Activated naive CD4-positive, alpha-beta T cell treated with anti-CD3 and anti-CD28 coated beads, Interleukin-2, amount 10 ng/mL, durations not matched to agents 7 days and 5 days (primary cell): ENCODE measurements around the gene POLR2J.
"Not testable (repeated sequence)": the region's sequence is repeated elsewhere in the genome, so short reads cannot be mapped to it uniquely, and the experiment has no call there.

Experiments used
- CTCF ChIA-PET: fragments of 350-600 bp; sonication (Branson Sonifier 250); formaldehyde crosslinking; loops from one replicate; lab custom pipeline; 2021; ENCODE audit warnings: antibody characterized with exemption; lab: Charles Lee
- DNase-seq: peaks from one replicate; pipeline ENCODE4 v3.0.0-alpha.2; 2020
- H3K27ac Mint-ChIP-seq: one replicate; pipeline ENCODE4 v1.8.0; 2021; ENCODE audit warnings: mild to moderate bottlenecking, moderate library complexity, mixed read lengths
- H3K27me3 Mint-ChIP-seq: one replicate; pipeline ENCODE4 v1.8.0; 2021; ENCODE audit warnings: mild to moderate bottlenecking, mixed read lengths
- H3K36me3 Mint-ChIP-seq: one replicate; pipeline ENCODE4 v1.8.0; 2021; ENCODE audit warnings: mixed read lengths
- H3K4me1 Mint-ChIP-seq: one replicate; pipeline ENCODE4 v1.8.0; 2021; ENCODE audit warnings: mixed read lengths
- H3K4me3 Mint-ChIP-seq: one replicate; pipeline ENCODE4 v1.8.0; 2021; ENCODE audit warnings: mild to moderate bottlenecking, moderate library complexity, mixed read lengths
- H3K9me3 Mint-ChIP-seq: one replicate; pipeline ENCODE4 v1.8.0; 2021; ENCODE audit warnings: mixed read lengths

POLR2J gene

GRCh38 chr7:102463841-102464576 is 14.7 kb downstream of the POLR2J start:
- peak overlapping the region; percentile 95 for H3K4me3 Mint-ChIP-seq

DNA sequence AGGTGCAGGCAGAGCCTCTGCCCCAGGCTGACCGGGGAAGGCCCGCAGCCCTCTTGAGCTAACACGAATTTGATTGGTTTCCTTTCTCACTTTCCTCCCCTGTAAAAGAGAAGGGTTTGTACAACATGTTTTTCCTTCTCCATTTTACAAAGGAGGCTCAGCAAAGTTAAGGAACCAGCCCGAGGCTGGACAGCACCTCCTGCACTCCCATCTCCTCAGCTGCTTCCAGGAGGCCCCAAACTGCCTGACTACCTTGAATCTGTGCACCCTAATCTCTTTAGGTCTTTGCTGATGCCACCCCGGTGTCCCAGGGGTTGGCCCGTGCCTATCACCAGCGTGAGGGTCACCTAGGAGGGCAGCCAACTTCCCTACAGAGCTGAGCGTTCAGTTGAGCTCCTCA is 18.3 kb downstream of the POLR2J start:
- no peaks in the 10 kb centered on the region for H3K9me3 Mint-ChIP-seq
- H3K4me3 Mint-ChIP-seq = no peak overlapping the region
- peaks cover 15% of the 10 kb centered on the region for H3K36me3 Mint-ChIP-seq
- H3K27ac Mint-ChIP-seq = no peak overlapping the region
- H3K27me3 Mint-ChIP-seq = no peaks in the 10 kb centered on the region
- peaks cover 22% of the 10 kb centered on the region for H3K4me1 Mint-ChIP-seq
- DNase-seq = no peak
- CTCF ChIA-PET = interaction anchor here (1.0 kb wide), 1 partner anchor 10 kb away, joined by 4 read pairs; no protein-coding TSS in a partner anchor

More at GRCh38 chr7:102463841-102464576, 14.7 kb downstream of the POLR2J start:
- CTCF ChIA-PET = interaction anchor here (1.0 kb wide), 1 partner anchor 60 kb away, joined by 4 read pairs; no protein-coding TSS in a partner anchor
- H3K36me3 Mint-ChIP-seq = peaks cover 9% of the 10 kb centered on the region
- H3K9me3 Mint-ChIP-seq = no peaks in the 10 kb centered on the region
- H3K27me3 Mint-ChIP-seq = no peaks in the 10 kb centered on the region
- DNase-seq = peak; percentile 31
- peak overlapping the region; percentile 47 for H3K27ac Mint-ChIP-seq
- H3K4me1 Mint-ChIP-seq = peaks cover 35% of the 10 kb centered on the region

DNA sequence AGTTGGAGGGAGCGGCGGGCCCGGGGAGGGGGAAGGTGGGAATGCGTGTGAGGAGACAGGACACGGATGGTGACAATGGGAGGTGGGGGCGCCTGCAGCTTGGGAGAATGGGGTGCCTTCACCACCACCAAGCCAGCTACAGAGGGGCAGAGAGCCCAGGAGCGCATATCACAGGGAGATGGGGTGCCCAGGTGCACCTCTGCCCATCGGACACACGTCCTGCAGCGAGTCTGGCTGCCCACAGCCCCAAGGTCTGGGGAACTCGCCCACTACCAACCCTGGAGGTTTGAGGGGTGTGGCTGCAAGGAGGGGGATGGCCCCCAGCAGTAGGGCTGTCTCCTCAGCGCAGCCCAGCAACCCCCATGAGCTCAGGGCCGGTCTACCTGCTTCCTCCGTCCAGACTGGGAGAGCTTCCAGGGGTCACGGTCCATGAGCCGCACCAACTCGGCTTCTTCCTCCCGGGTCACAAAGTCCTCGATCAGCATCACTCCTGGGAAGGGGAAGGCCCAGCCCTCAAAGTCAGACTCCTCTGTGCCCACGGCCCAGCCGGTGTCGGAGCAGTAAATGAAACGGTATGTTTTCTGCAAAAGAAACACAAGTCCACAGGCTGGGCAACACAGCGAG is 19.4 kb downstream of the POLR2J start:
- H3K4me1 Mint-ChIP-seq = peaks cover 21% of the 10 kb centered on the region
- no peaks in the 10 kb centered on the region for H3K9me3 Mint-ChIP-seq
- H3K36me3 Mint-ChIP-seq = peaks cover 16% of the 10 kb centered on the region
- no peak for DNase-seq
- CTCF ChIA-PET = no interaction called here
- H3K4me3 Mint-ChIP-seq = no peak overlapping the region
- no peaks in the 10 kb centered on the region for H3K27me3 Mint-ChIP-seq
- no peak overlapping the region for H3K27ac Mint-ChIP-seq

GRCh38 chr7:102457352-102457924 is 21.3 kb downstream of the POLR2J start:
- H3K9me3 Mint-ChIP-seq = no peaks in the 10 kb centered on the region
- no peak for DNase-seq
- H3K4me3 Mint-ChIP-seq = no peak overlapping the region
- H3K27me3 Mint-ChIP-seq = no peaks in the 10 kb centered on the region
- CTCF ChIA-PET = no interaction called here
- peaks cover 14% of the 10 kb centered on the region for H3K36me3 Mint-ChIP-seq
- peaks cover 6% of the 10 kb centered on the region for H3K4me1 Mint-ChIP-seq
- no peak overlapping the region for H3K27ac Mint-ChIP-seq

DNA sequence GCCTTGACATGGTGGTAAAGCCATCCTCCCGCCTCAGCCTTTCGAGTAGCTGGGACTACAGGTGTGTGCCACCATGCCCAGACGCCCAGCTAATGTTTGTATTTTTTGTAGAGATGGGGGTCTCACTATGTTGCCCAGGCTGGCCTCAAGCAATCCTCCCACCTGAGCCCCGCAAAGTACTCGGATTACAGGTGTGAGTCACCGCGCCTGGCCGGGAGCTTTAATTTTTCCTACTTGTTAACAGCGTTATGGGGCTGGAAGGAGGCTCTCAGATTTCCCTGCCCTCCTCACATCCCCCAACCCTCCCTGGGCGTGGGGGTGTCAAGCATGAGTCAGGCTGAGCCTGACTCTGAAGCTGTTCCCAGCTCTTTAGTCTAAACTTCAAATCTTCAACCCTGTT is 22.4 kb downstream of the POLR2J start:
- H3K36me3 Mint-ChIP-seq = peaks cover 12% of the 10 kb centered on the region
- no peak for DNase-seq
- H3K27ac Mint-ChIP-seq = no peak overlapping the region
- H3K9me3 Mint-ChIP-seq = no peaks in the 10 kb centered on the region
- peaks cover 3% of the 10 kb centered on the region for H3K4me1 Mint-ChIP-seq
- CTCF ChIA-PET = interaction anchor here (1.6 kb wide), 1 partner anchor 44 kb away, joined by 6 read pairs; no protein-coding TSS in a partner anchor
- H3K27me3 Mint-ChIP-seq = no peaks in the 10 kb centered on the region
- no peak overlapping the region for H3K4me3 Mint-ChIP-seq

DNA sequence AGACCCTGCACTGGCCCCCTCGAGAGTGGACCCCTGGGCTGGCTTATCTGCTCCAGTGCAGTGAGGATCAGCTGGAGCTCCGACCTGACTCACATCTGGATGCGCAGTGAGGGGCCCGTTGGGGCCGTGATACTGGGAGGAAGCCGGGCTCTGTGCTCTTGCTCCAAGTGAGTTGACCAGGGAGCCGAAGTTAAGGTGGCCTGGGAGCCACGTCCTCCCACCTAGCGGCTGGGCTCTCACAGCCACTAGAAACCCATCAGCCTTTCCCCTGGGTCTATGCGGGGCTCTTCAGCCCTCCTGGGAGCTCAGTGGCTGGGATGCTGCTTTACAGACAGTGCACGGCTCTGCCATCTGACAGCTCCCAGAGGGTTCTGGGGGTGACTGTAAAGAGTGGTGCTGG is 23.1 kb downstream of the POLR2J start:
- no peak for DNase-seq
- Mint-ChIP-seq H3K9me3 (no peaks in the 10 kb centered on the region), H3K4me1 (peaks cover under 1% of the 10 kb centered on the region), H3K27me3 (no peaks in the 10 kb centered on the region), H3K4me3 (no peak overlapping the region), H3K27ac (no peak overlapping the region), H3K36me3 (peaks cover 12% of the 10 kb centered on the region)
- CTCF ChIA-PET = interaction anchor here (1.6 kb wide), 1 partner anchor 43 kb away, joined by 6 read pairs; no protein-coding TSS in a partner anchor

- DNase-seq, H3K4me3 Mint-ChIP-seq, CTCF ChIA-PET, H3K4me1 Mint-ChIP-seq, H3K27me3 Mint-ChIP-seq, H3K9me3 Mint-ChIP-seq: not testable (repeated sequence)
- H3K27ac Mint-ChIP-seq = peak overlapping the region; percentile 69
- H3K36me3 Mint-ChIP-seq = peaks cover 13% of the 10 kb centered on the region
Observed at GRCh38 chr7:102454932-102455331, 23.8 kb downstream of the POLR2J start.

DNA sequence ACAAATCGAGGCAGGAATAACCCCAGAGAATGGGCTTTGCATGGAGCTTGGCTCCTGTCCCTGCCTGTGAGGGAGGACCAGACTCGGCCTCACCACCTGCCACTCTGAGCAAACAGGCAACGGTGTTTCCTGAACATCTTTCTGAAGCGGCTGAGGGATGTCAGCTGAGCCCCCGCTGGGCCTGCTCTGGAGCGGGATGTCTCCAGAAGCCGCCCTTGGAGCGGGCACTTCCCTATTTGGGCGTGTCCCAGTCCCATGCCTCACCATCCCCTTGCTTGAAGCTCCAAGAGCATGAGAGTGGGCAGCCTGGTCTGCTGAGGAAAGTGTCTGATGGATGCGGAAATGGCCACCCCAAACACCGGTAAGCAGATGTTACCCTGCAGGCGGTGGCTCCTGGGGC is 24.3 kb downstream of the POLR2J start:
- H3K4me1 Mint-ChIP-seq = no peaks in the 10 kb centered on the region
- H3K9me3 Mint-ChIP-seq = no peaks in the 10 kb centered on the region
- peaks cover 13% of the 10 kb centered on the region for H3K36me3 Mint-ChIP-seq
- no peak overlapping the region for H3K27ac Mint-ChIP-seq
- H3K27me3 Mint-ChIP-seq = no peaks in the 10 kb centered on the region
- no peak overlapping the region for H3K4me3 Mint-ChIP-seq
- no peak for DNase-seq
- CTCF ChIA-PET = no interaction called here

- CTCF ChIA-PET = interaction anchor here (1.7 kb wide), 1 partner anchor 49 kb away, joined by 5 read pairs; no protein-coding TSS in a partner anchor
- no peaks in the 10 kb centered on the region for H3K27me3 Mint-ChIP-seq
- no peaks in the 10 kb centered on the region for H3K9me3 Mint-ChIP-seq
- no peaks in the 10 kb centered on the region for H3K4me1 Mint-ChIP-seq
- H3K36me3 Mint-ChIP-seq = peaks cover 14% of the 10 kb centered on the region
- H3K4me3 Mint-ChIP-seq = no peak overlapping the region
- DNase-seq = no peak
- H3K27ac Mint-ChIP-seq = no peak overlapping the region
Observed at GRCh38 chr7:102453319-102453718, 25.4 kb downstream of the POLR2J start.

DNA sequence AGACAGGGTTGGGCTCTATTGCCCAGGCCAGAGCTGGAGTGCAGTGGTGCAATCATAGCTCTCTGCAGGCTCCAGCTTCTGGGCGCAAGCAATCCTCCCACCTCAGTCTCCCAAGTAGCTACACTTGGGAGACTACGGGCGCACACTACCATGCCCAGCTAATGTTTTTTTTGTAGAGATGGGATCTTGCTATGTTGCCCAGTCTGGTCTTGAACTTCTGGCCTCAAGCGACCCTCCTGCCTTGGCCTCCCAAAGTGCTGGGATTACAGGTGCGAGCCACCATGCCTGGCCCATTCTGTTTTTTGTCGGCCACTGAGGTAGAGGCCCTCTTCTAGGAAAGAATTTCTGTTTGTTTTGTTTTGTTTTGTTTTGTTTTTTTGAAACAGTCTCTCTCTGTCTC is 26.3 kb downstream of the POLR2J start:
- Mint-ChIP-seq H3K36me3 (peaks cover 12% of the 10 kb centered on the region), H3K4me3 (no peak overlapping the region), H3K9me3 (no peaks in the 10 kb centered on the region), H3K4me1 (no peaks in the 10 kb centered on the region), H3K27ac (no peak overlapping the region), H3K27me3 (no peaks in the 10 kb centered on the region)
- CTCF ChIA-PET = interaction anchor here (0.6 to 3.5 kb wide), 4 partner anchors 14 to 48 kb away, joined by 3 to 23 read pairs (median 4); no protein-coding TSS in a partner anchor
- DNase-seq = no peak

GRCh38 chr7:102451371-102452054 is 27.2 kb downstream of the POLR2J start:
- Mint-ChIP-seq H3K4me3 (no peak overlapping the region), H3K27me3 (no peaks in the 10 kb centered on the region), H3K27ac (no peak overlapping the region), H3K9me3 (no peaks in the 10 kb centered on the region), H3K4me1 (no peaks in the 10 kb centered on the region), H3K36me3 (peaks cover 11% of the 10 kb centered on the region)
- DNase-seq = no peak
- CTCF ChIA-PET = interaction anchor here (0.6 to 3.5 kb wide), 6 partner anchors 11 to 188 kb away, joined by 3 to 23 read pairs (median 4); no protein-coding TSS in a partner anchor

- DNase-seq = peak; percentile 61
- Mint-ChIP-seq H3K36me3 (peaks cover 13% of the 10 kb centered on the region), H3K27me3 (no peaks in the 10 kb centered on the region), H3K4me1 (no peaks in the 10 kb centered on the region), H3K4me3 (no peak overlapping the region), H3K27ac (no peak overlapping the region), H3K9me3 (no peaks in the 10 kb centered on the region)
- CTCF ChIA-PET = interaction anchor here (0.7 to 3.5 kb wide), 10 partner anchors 10 to 53 kb away, joined by 3 to 23 read pairs (median 6); no protein-coding TSS in a partner anchor
Observed at GRCh38 chr7:102450242-102450641, 28.5 kb downstream of the POLR2J start.

DNA sequence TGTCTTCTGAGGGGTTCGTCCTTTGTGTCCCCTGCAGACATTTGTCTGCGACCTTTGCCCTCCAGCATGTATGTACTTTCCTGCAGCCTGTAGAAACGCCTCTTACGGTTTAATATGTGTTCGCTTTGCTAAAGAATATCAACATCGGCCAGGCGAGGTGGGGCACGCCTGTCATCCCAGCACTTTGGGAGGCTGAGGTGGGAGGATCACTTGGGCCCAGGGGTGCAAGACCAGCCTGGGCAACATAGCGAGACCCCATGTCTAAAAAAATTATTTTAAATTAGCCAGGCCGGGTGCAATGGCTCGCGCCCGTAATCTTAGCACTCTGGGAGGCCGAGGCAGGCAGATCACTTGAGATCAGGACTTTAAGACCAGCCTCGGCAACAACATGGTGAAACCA is 29.6 kb downstream of the POLR2J start:
- Mint-ChIP-seq H3K27me3 (no peaks in the 10 kb centered on the region), H3K36me3 (peaks cover 15% of the 10 kb centered on the region), H3K4me1 (no peaks in the 10 kb centered on the region), H3K9me3 (no peaks in the 10 kb centered on the region), H3K4me3 (no peak overlapping the region), H3K27ac (no peak overlapping the region)
- no peak for DNase-seq
- CTCF ChIA-PET = interaction anchor here (1.1 to 3.5 kb wide), 5 partner anchors 10 to 45 kb away, joined by 3 to 23 read pairs (median 8); no protein-coding TSS in a partner anchor

GRCh38 chr7:102447311-102447710 is 31.4 kb downstream of the POLR2J start:
- Mint-ChIP-seq H3K36me3 (peaks cover 20% of the 10 kb centered on the region), H3K27me3 (no peaks in the 10 kb centered on the region), H3K4me1 (peaks cover 4% of the 10 kb centered on the region), H3K27ac (no peak overlapping the region), H3K4me3 (no peak overlapping the region), H3K9me3 (no peaks in the 10 kb centered on the region)
- CTCF ChIA-PET = interaction anchor here (1.7 kb wide), 1 partner anchor 35 kb away, joined by 8 read pairs; no protein-coding TSS in a partner anchor
- DNase-seq = no peak
